Coronary artery (tissue), 2 donors: ENCODE results near the gene NAV2.
"Not testable (repeated sequence)": the region's sequence is repeated elsewhere in the genome, so short reads cannot be mapped to it uniquely, and the experiment has no call there.

Experiments used
- DNase-seq: peaks from one replicate; pipeline ENCODE4 v3.0.0-alpha.2; 2017; ENCODE audit warnings: low spot score
- H3K27ac ChIP-seq, 2 donors: fragments of 200-600 bp; sonication (generic); one replicate each; pipeline ENCODE4 v1.5.1; 2016 to 2019
- H3K4me3 ChIP-seq: fragments of 200-600 bp; sonication (generic); 2 replicates; pipeline ENCODE4 v1.5.1; 2016; ENCODE audit warnings: mild to moderate bottlenecking, moderate library complexity
- TF ChIP-seq, protein P1 (sequence below): fragments of 200-600 bp; sonication (generic); IDR thresholded peaks from one replicate; pipeline ENCODE4 v1.5.1; 2019; ENCODE audit warnings: antibody characterized with exemption

The NAV2 gene

DNA sequence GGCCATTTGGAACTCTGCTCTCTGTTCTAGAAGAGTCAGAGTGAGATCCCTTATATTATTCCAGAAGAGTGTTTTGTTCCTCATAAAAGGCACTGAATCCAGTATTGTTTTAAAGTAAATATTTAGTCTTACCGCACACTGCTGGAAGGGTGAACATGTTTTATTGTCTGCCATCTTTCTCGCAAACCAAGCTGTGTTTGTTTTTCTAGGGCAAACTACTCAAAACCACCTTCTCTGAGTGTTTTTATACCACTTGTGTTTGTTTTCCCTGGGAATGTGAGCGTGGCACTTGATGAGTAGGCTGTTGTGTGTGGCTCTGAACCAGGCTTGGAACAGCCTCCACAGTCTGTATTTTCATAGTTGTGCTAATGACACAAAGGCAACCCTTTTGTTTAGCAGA is 357.8 kb downstream of the NAV2 start:
- Histone ChIP-seq H3K4me3 (no peak overlapping the region), H3K27ac (peak overlapping the region in 1 of 2 donors; percentile 45)
- no peak for DNase-seq
- TF ChIP-seq, protein P1, sequence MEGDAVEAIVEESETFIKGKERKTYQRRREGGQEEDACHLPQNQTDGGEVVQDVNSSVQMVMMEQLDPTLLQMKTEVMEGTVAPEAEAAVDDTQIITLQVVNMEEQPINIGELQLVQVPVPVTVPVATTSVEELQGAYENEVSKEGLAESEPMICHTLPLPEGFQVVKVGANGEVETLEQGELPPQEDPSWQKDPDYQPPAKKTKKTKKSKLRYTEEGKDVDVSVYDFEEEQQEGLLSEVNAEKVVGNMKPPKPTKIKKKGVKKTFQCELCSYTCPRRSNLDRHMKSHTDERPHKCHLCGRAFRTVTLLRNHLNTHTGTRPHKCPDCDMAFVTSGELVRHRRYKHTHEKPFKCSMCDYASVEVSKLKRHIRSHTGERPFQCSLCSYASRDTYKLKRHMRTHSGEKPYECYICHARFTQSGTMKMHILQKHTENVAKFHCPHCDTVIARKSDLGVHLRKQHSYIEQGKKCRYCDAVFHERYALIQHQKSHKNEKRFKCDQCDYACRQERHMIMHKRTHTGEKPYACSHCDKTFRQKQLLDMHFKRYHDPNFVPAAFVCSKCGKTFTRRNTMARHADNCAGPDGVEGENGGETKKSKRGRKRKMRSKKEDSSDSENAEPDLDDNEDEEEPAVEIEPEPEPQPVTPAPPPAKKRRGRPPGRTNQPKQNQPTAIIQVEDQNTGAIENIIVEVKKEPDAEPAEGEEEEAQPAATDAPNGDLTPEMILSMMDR = no peak

DNA sequence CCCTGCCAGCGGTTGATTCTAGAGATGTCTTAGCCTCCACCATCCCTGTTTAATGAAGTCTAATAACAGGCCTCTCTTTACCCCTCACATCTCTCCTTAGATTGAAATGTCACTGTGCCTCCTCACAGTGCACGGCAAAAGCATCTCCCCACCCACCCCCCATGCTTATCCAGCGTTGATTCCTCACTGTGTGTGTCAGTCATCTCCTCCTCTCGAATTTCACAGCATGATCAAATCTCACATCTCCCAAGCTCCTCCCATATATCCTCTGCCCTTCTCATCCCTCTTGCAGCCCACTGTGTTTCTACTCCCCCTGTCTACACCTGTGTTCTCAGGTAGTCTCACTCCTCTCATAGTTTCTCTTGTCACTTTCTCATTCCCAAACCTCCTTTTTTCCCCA is 363.0 kb downstream of the NAV2 start:
- no peak for DNase-seq
- TF ChIP-seq, protein P1 = no peak
- Histone ChIP-seq H3K4me3 (no peak overlapping the region), H3K27ac (no peak overlapping the region)

DNA sequence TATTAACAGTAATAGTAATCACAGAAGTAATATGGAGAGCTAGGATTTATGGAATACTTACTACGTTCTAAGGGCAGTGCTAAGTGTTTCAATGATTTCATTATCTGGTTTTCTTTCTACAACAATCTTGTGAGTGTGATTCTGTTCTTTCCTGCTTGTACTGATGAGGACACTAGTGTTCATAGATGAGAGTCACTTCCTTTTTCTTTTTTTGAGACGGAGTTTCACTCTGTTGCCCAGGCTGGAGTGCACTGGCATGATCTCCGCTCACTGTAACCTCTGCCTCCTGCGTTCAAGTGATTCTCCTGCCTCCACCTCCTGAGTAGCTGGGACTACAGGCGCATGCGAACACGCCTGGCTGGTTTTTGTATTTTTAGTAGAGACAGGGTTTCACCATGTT is 366.2 kb downstream of the NAV2 start:
- H3K27ac ChIP-seq = no peak overlapping the region
- H3K4me3 ChIP-seq = no peak overlapping the region
- TF ChIP-seq, protein P1 = no peak
- DNase-seq = no peak

DNA sequence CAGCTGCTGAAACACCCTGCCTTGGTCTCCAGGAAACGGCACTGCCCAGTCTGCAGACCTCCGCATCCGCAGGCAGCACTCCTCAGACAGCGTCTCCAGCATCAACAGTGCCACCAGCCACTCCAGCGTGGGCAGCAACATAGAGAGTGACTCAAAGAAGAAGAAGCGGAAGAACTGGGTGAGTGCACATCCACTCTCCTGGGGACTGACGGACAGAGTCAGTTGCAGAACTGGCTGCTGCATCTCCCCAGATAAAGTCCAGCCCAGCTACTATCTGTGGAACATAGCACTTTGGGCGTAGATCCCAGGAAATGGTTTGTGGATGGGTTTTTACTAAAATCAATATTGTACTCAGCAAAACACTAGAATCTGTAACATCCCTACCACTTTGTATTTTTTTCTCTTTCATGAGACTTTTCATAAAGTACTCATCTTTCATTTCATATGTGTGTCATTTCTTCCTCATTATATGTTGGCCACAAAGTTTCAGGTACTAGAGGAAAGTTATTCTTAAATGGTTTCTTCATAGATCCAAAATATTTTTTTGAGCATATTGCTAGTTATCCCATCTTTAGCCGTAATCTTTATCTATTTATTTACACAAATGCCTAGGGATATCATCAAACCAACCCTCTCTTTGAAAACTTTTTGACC is 367.5 kb downstream of the NAV2 start:
- TF ChIP-seq, protein P1 = no peak
- H3K27ac ChIP-seq = no peak overlapping the region
- DNase-seq = no peak

DNA sequence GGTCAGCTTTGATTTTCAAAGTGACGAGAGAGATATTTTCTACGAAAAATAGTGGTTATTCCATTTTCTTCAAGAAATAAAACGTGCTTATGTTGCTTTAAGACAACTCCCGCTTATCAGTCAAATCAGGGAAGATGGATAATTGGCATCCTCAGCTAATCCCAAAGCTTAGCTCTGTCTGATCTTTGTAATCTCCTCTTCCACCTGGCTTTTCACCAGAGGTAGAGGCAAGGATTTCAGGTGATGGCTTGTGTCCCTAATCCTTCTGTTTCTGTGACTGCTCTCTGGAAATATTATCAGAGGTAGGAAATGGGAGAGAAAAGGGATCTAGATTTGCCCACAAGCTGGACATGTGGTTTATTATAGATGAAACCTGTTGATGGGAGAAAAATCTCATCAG is 368.7 kb downstream of the NAV2 start:
- TF ChIP-seq, protein P1 = no peak
- no peak for DNase-seq
- Histone ChIP-seq H3K27ac (no peak overlapping the region), H3K4me3 (no peak overlapping the region)

More for the DNA sequence above, 367.5 kb downstream of the NAV2 start:
- H3K4me3 ChIP-seq = no peak overlapping the region

DNA sequence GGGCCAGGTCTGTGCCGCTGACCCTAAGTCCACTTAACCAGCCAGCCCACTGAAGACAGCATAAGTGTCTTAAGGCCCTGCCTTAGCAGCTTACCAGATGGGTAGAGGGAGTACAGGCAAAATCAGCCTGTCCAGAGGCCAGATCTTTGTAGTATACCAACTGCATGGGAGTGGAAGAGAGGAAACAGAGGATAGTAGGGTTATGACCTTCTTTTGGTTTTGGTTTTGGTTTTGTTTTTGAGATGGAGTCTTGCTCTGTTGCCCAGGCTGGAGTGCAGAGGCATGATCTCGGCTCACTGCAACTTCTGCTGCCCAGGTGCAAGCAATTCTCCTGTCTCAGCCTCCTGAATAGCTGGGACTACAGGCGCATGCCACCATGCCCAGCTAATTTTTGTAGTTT is 371.2 kb downstream of the NAV2 start:
- H3K27ac ChIP-seq, H3K4me3 ChIP-seq, DNase-seq: not testable (repeated sequence)

DNA sequence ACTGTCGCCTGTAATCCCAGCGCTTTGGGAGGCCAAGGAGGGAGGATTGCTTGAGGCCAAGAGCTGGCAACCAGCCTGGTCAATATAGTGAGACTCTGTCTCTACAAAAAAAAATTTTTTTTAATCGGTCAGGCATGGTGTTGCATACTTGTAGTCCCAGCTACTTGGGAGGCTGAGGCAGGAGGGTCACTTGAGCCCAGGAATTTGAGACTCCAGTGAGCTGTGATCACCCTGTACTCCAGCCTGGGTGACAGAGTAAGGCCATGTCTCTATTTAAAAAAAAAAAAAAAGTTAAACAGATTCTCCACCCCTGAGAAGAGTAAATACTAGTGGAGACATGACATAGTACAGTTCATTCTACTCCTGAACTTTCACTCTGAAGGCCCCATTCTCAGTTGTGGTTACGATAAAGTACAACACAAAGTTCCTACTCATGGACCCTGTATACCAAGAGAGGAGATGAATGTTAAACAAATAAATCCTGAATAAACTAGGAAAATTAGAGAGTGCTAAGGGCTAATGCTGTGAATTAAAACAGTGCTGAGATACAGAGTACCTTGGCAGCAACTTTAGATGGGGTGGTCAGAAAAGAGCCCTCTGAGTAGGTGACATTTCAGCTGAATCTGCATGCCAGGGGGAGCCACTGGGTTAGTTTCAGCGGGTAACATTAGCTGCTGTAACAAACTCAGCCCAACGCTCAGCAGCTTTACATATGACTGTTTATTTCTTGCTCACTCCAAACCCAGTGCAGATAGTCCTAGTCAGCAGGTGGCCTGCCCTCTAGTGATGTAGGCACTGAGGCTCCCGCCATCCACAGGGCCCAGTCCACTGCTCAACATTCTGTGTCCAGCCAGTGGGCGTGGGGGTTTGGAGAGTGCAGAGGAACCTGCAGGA is 372.5 kb downstream of the NAV2 start:
- no peak for DNase-seq
- no peak overlapping the region for H3K4me3 ChIP-seq
- TF ChIP-seq, protein P1 = no peak
- peak overlapping the region in 1 of 2 donors; percentile 8 for H3K27ac ChIP-seq
